ENCODE measurements around the gene ADCYAP1R1. TPM values are rescaled to one million over a fixed set of nuclear protein-coding genes. Genes with fewer than 3 reads are reported as not detected.

The ADCYAP1R1 gene
- not detected for total RNA-seq
- not detected for polyA plus RNA-seq

GRCh38 chr7:31051598-31052486, at the start of gene ADCYAP1R1:
Gene ADCYAP1R1, plus strand, starts transcription at chr7:31052308. Its CDS starts 10,957 bp downstream, at chr7:31063265.
- Mint-ChIP-seq H3K9me3 (no peaks in the 10 kb centered on the region), H3K27me3 (peaks cover 44% of the 10 kb centered on the region), H3K4me1 (peaks cover 0 to 4% (median 4%) of the 10 kb centered on the region in 4 donors), H3K36me3 (no peaks in the 10 kb centered on the region), H3K4me3 (peak within 1 kb of the TSS in 1 of 4 donors; percentile 50), H3K27ac (no peak within 1 kb of the TSS)
- Histone ChIP-seq H3K36me3 (ENCODE audit: control insufficient read depth, insufficient read depth, low read length) (no peaks in the 10 kb centered on the region), H3K27ac (ENCODE audit: insufficient read depth, low read length, poor library complexity, severe bottlenecking) (no peak within 1 kb of the TSS), H3K27me3 (ENCODE audit: control insufficient read depth, insufficient read depth, low read length) (peaks cover 3% of the 10 kb centered on the region), H3K9me3 (ENCODE audit: control insufficient read depth in 2 of 2, low read length in 2 of 2) (no peaks in the 10 kb centered on the region), H3K4me3 (ENCODE audit: low read depth, low read length) (no peak within 1 kb of the TSS), H3K4me1 (ENCODE audit: control insufficient read depth, insufficient read depth, low read length, poor library complexity, severe bottlenecking) (peaks cover 3% of the 10 kb centered on the region)
- ATAC-seq (ENCODE audit: low read depth in 2 of 2) (no peak), DNase-seq (no peak)

GRCh38 chr7:31003097-31003496, 49.0 kb upstream of the ADCYAP1R1 start:
- H3K27ac ChIP-seq (ENCODE audit: insufficient read depth, low read length, poor library complexity, severe bottlenecking) = no peak overlapping the region
- Mint-ChIP-seq H3K9me3 (peaks cover 0 to 4% (median 0%) of the 10 kb centered on the region in 7 donors), H3K4me3 (no peak overlapping the region), H3K36me3 (no peaks in the 10 kb centered on the region), H3K4me1 (peaks cover 0 to 4% (median 1%) of the 10 kb centered on the region in 4 donors), H3K27ac (no peak overlapping the region), H3K27me3 (no peaks in the 10 kb centered on the region)
- H3K4me3 ChIP-seq (ENCODE audit: low read depth, low read length) = no peak overlapping the region
- H3K4me1 ChIP-seq (ENCODE audit: control insufficient read depth, insufficient read depth, low read length, poor library complexity, severe bottlenecking) = no peaks in the 10 kb centered on the region
- DNase-seq = no peak
- ATAC-seq (ENCODE audit: low read depth in 2 of 2) = no peak
- H3K36me3 ChIP-seq (ENCODE audit: control insufficient read depth, insufficient read depth, low read length) = no peaks in the 10 kb centered on the region
- no peaks in the 10 kb centered on the region for H3K9me3 ChIP-seq (ENCODE audit: control insufficient read depth in 2 of 2, low read length in 2 of 2)
- H3K27me3 ChIP-seq (ENCODE audit: control insufficient read depth, insufficient read depth, low read length) = no peaks in the 10 kb centered on the region

- Histone ChIP-seq H3K4me3 (ENCODE audit: low read depth, low read length) (no peak overlapping the region), H3K36me3 (ENCODE audit: control insufficient read depth, insufficient read depth, low read length) (no peaks in the 10 kb centered on the region), H3K9me3 (ENCODE audit: control insufficient read depth in 2 of 2, low read length in 2 of 2) (no peaks in the 10 kb centered on the region), H3K4me1 (ENCODE audit: control insufficient read depth, insufficient read depth, low read length, poor library complexity, severe bottlenecking) (no peaks in the 10 kb centered on the region), H3K27me3 (ENCODE audit: control insufficient read depth, insufficient read depth, low read length) (no peaks in the 10 kb centered on the region), H3K27ac (ENCODE audit: insufficient read depth, low read length, poor library complexity, severe bottlenecking) (no peak overlapping the region)
- H3K36me3 Mint-ChIP-seq = no peaks in the 10 kb centered on the region
- H3K9me3 Mint-ChIP-seq = peaks cover 0 to 4% (median 0%) of the 10 kb centered on the region in 7 donors
- no peak overlapping the region for H3K27ac Mint-ChIP-seq
- H3K4me3 Mint-ChIP-seq = no peak overlapping the region
- no peak for ATAC-seq (ENCODE audit: low read depth in 2 of 2)
- no peak for DNase-seq
- peaks cover 0 to 4% (median 1%) of the 10 kb centered on the region in 4 donors for H3K4me1 Mint-ChIP-seq
- no peaks in the 10 kb centered on the region for H3K27me3 Mint-ChIP-seq
Observed at GRCh38 chr7:31003721-31004120, 48.4 kb upstream of the ADCYAP1R1 start.

- Histone ChIP-seq H3K36me3 (ENCODE audit: control insufficient read depth, insufficient read depth, low read length) (no peaks in the 10 kb centered on the region), H3K4me3 (ENCODE audit: low read depth, low read length) (no peak overlapping the region), H3K27ac (ENCODE audit: insufficient read depth, low read length, poor library complexity, severe bottlenecking) (no peak overlapping the region), H3K27me3 (ENCODE audit: control insufficient read depth, insufficient read depth, low read length) (no peaks in the 10 kb centered on the region), H3K4me1 (ENCODE audit: control insufficient read depth, insufficient read depth, low read length, poor library complexity, severe bottlenecking) (no peaks in the 10 kb centered on the region), H3K9me3 (ENCODE audit: control insufficient read depth in 2 of 2, low read length in 2 of 2) (no peaks in the 10 kb centered on the region)
- Mint-ChIP-seq H3K27me3 (peaks cover 6% of the 10 kb centered on the region), H3K9me3 (peaks cover 0 to 4% (median 0%) of the 10 kb centered on the region in 7 donors), H3K4me1 (peaks cover 0 to 4% (median 1%) of the 10 kb centered on the region in 4 donors), H3K4me3 (no peak overlapping the region), H3K27ac (no peak overlapping the region), H3K36me3 (no peaks in the 10 kb centered on the region)
- ATAC-seq (ENCODE audit: low read depth in 2 of 2) (no peak), DNase-seq (no peak)
Observed at GRCh38 chr7:31004393-31004792, 47.7 kb upstream of the ADCYAP1R1 start.

GRCh38 chr7:31006857-31007256, 45.3 kb upstream of the ADCYAP1R1 start:
- Mint-ChIP-seq H3K27me3 (peaks cover 18% of the 10 kb centered on the region), H3K4me1 (peaks cover 0 to 4% (median 0%) of the 10 kb centered on the region in 4 donors), H3K4me3 (no peak overlapping the region), H3K9me3 (peaks cover 0 to 6% (median 2%) of the 10 kb centered on the region in 7 donors), H3K27ac (peak overlapping the region in 1 of 3 donors; percentile 84), H3K36me3 (no peaks in the 10 kb centered on the region)
- DNase-seq (no peak), ATAC-seq (ENCODE audit: low read depth in 2 of 2) (no peak)
- Histone ChIP-seq H3K4me1 (ENCODE audit: control insufficient read depth, insufficient read depth, low read length, poor library complexity, severe bottlenecking) (no peaks in the 10 kb centered on the region), H3K9me3 (ENCODE audit: control insufficient read depth in 2 of 2, low read length in 2 of 2) (peaks cover 3 to 8% of the 10 kb centered on the region in 2 experiments), H3K36me3 (ENCODE audit: control insufficient read depth, insufficient read depth, low read length) (no peaks in the 10 kb centered on the region), H3K27ac (ENCODE audit: insufficient read depth, low read length, poor library complexity, severe bottlenecking) (no peak overlapping the region), H3K27me3 (ENCODE audit: control insufficient read depth, insufficient read depth, low read length) (peaks cover 4% of the 10 kb centered on the region), H3K4me3 (ENCODE audit: low read depth, low read length) (no peak overlapping the region)

- H3K9me3 ChIP-seq (ENCODE audit: control insufficient read depth in 2 of 2, low read length in 2 of 2) = peaks cover 3 to 8% of the 10 kb centered on the region in 2 experiments
- no peaks in the 10 kb centered on the region for H3K4me1 ChIP-seq (ENCODE audit: control insufficient read depth, insufficient read depth, low read length, poor library complexity, severe bottlenecking)
- peaks cover 0 to 6% (median 2%) of the 10 kb centered on the region in 7 donors for H3K9me3 Mint-ChIP-seq
- H3K4me1 Mint-ChIP-seq = no peaks in the 10 kb centered on the region
- H3K36me3 Mint-ChIP-seq = no peaks in the 10 kb centered on the region
- H3K27me3 ChIP-seq (ENCODE audit: control insufficient read depth, insufficient read depth, low read length) = peaks cover 4% of the 10 kb centered on the region
- DNase-seq (no peak), ATAC-seq (ENCODE audit: low read depth in 2 of 2) (no peak)
- no peak overlapping the region for H3K4me3 ChIP-seq (ENCODE audit: low read depth, low read length)
- H3K36me3 ChIP-seq (ENCODE audit: control insufficient read depth, insufficient read depth, low read length) = no peaks in the 10 kb centered on the region
- peaks cover 18% of the 10 kb centered on the region for H3K27me3 Mint-ChIP-seq
- H3K27ac ChIP-seq (ENCODE audit: insufficient read depth, low read length, poor library complexity, severe bottlenecking) = no peak overlapping the region
- H3K27ac Mint-ChIP-seq = no peak overlapping the region
- no peak overlapping the region for H3K4me3 Mint-ChIP-seq
Observed at GRCh38 chr7:31007634-31008033, 44.5 kb upstream of the ADCYAP1R1 start.

- Mint-ChIP-seq H3K36me3 (no peaks in the 10 kb centered on the region), H3K4me3 (no peak overlapping the region), H3K27ac (no peak overlapping the region), H3K4me1 (peaks cover 0 to 28% (median 5%) of the 10 kb centered on the region in 4 donors), H3K9me3 (peaks cover 0 to 4% (median 0%) of the 10 kb centered on the region in 7 donors), H3K27me3 (peaks cover 11% of the 10 kb centered on the region)
- Histone ChIP-seq H3K9me3 (ENCODE audit: control insufficient read depth in 2 of 2, low read length in 2 of 2) (peaks cover 3 to 8% of the 10 kb centered on the region in 2 experiments), H3K36me3 (ENCODE audit: control insufficient read depth, insufficient read depth, low read length) (no peaks in the 10 kb centered on the region), H3K27me3 (ENCODE audit: control insufficient read depth, insufficient read depth, low read length) (peaks cover 4% of the 10 kb centered on the region), H3K4me1 (ENCODE audit: control insufficient read depth, insufficient read depth, low read length, poor library complexity, severe bottlenecking) (peaks cover 23% of the 10 kb centered on the region), H3K4me3 (ENCODE audit: low read depth, low read length) (no peak overlapping the region), H3K27ac (ENCODE audit: insufficient read depth, low read length, poor library complexity, severe bottlenecking) (no peak overlapping the region)
- no peak for ATAC-seq (ENCODE audit: low read depth in 2 of 2)
- DNase-seq = no peak
Observed at GRCh38 chr7:31014826-31015225, 37.3 kb upstream of the ADCYAP1R1 start.
